ENCODE results near the gene CMSS1. TPM values are rescaled to one million over a fixed set of nuclear protein-coding genes. Genes with fewer than 3 reads are reported as not detected.

The CMSS1 gene
- total RNA-seq, 1 donor from 2014 or later, result 41.1 TPM

GRCh38 chr3:100040451-100041225 is 223.0 kb downstream of the CMSS1 start:
- ATAC-seq (ENCODE audit: low read depth) (no peak), DNase-seq (no peak)
- Mint-ChIP-seq H3K9me3 (peaks cover 2% of the 10 kb centered on the region), H3K27me3 (no peaks in the 10 kb centered on the region), H3K27ac (no peak overlapping the region), H3K4me3 (no peak overlapping the region), H3K4me1 (peaks cover 61% of the 10 kb centered on the region), H3K36me3 (ENCODE audit: low read depth) (no peaks in the 10 kb centered on the region)
- CTCF ChIA-PET, result no interaction called here
- intact Hi-C loops (cut with micrococcal nuclease), result loop anchor here (5.0 to 10.0 kb wide), 6 partner anchors 38 to 1684 kb away; partner anchors contain the start of genes CEP97, PCNP, SENP7 and TFG
- POLR2A ChIA-PET, result no interaction called here
- TF ChIP-seq CTCF (IDR thresholded peaks at IDR 0.05), result no peak

- no peak for ATAC-seq (ENCODE audit: low read depth)
- peaks cover 68% of the 10 kb centered on the region for H3K4me1 Mint-ChIP-seq
- DNase-seq, result no peak
- no peaks in the 10 kb centered on the region for H3K27me3 Mint-ChIP-seq
- no peak overlapping the region for H3K4me3 Mint-ChIP-seq
- H3K9me3 Mint-ChIP-seq, result peaks cover 2% of the 10 kb centered on the region
- no peaks in the 10 kb centered on the region for H3K36me3 Mint-ChIP-seq (ENCODE audit: low read depth)
- no peak for TF ChIP-seq CTCF (IDR thresholded peaks at IDR 0.05)
- H3K27ac Mint-ChIP-seq, result no peak overlapping the region
- POLR2A ChIA-PET, result no interaction called here
- CTCF ChIA-PET, result no interaction called here
- intact Hi-C loops (cut with micrococcal nuclease), result loop anchor here (5.0 to 10.0 kb wide), 6 partner anchors 39 to 1683 kb away; partner anchors contain the start of genes CEP97, PCNP, SENP7 and TFG
Observed at GRCh38 chr3:100041328-100041749, 223.7 kb downstream of the CMSS1 start.

GRCh38 chr3:100042166-100042981 is 224.7 kb downstream of the CMSS1 start:
- Mint-ChIP-seq H3K4me1 (peaks cover 78% of the 10 kb centered on the region), H3K27ac (peak overlapping the region; percentile 97), H3K27me3 (no peaks in the 10 kb centered on the region), H3K9me3 (peaks cover 2% of the 10 kb centered on the region), H3K36me3 (ENCODE audit: low read depth) (no peaks in the 10 kb centered on the region), H3K4me3 (no peak overlapping the region)
- CTCF ChIA-PET, result interaction anchor here (2.8 kb wide), 1 partner anchor 27 kb away, joined by 12 read pairs; no protein-coding TSS in a partner anchor
- DNase-seq (no peak), ATAC-seq (ENCODE audit: low read depth) (no peak)
- intact Hi-C loops (cut with micrococcal nuclease), result loop anchor here (5.0 to 10.0 kb wide), 6 partner anchors 40 to 1682 kb away; partner anchors contain the start of genes CEP97, PCNP, SENP7 and TFG
- TF ChIP-seq CTCF (IDR thresholded peaks at IDR 0.05), result no peak
- POLR2A ChIA-PET, result interaction anchor here (1.1 kb wide), 1 partner anchor 218 kb away, joined by 3 read pairs; the partner anchor contains the start of gene TBC1D23

- POLR2A ChIA-PET, result interaction anchor here (1.1 kb wide), 1 partner anchor 217 kb away, joined by 3 read pairs; the partner anchor contains the start of gene TBC1D23
- Mint-ChIP-seq H3K4me3 (no peak overlapping the region), H3K4me1 (peaks cover 87% of the 10 kb centered on the region), H3K9me3 (peaks cover 2% of the 10 kb centered on the region), H3K36me3 (ENCODE audit: low read depth) (no peaks in the 10 kb centered on the region), H3K27me3 (no peaks in the 10 kb centered on the region), H3K27ac (peak overlapping the region; percentile 97)
- DNase-seq (no peak), ATAC-seq (ENCODE audit: low read depth) (no peak)
- CTCF ChIA-PET, result interaction anchor here (2.8 kb wide), 1 partner anchor 26 kb away, joined by 12 read pairs; no protein-coding TSS in a partner anchor
- intact Hi-C loops (cut with micrococcal nuclease), result loop anchor here (5.0 to 10.0 kb wide), 6 partner anchors 41 to 1682 kb away; partner anchors contain the start of genes CEP97, PCNP, SENP7 and TFG
- TF ChIP-seq CTCF (IDR thresholded peaks at IDR 0.05), result no peak
Observed at GRCh38 chr3:100043271-100043670, 225.6 kb downstream of the CMSS1 start.

Measured in activated B cell treated with CpG ODN at 0.5 μM for 24 hours (primary cell).